Neural cell (in vitro differentiated cells): ENCODE measurements around the gene ERBB4.

Experiments used
- EZH2 ChIP-seq: fragments of 200-600, 300-800 bp; shearing (Covaris generic), sonication (generic); IDR thresholded peaks from 2 replicates; pipeline ENCODE4 v1.6.1; 2014; ENCODE audit warnings: antibody characterized with exemption, low read length, borderline replicate concordance, mild to moderate bottlenecking; ENCODE audit not compliant: insufficient read depth, poor library complexity, severe bottlenecking
- POLR2AphosphoS5 ChIP-seq: IDR thresholded peaks from 2 replicates; pipeline ENCODE4 v1.6.1; 2012
- RAD21 ChIP-seq: fragments of 450-650 bp; conservative IDR thresholded peaks from 2 replicates; pipeline ENCODE4 v1.6.1; 2014; ENCODE audit warnings: antibody characterized with exemption, mild to moderate bottlenecking, moderate library complexity
- SMC3 ChIP-seq: fragments of 450-650 bp; conservative IDR thresholded peaks from 2 replicates; pipeline ENCODE4 v1.6.1; 2014; ENCODE audit warnings: antibody characterized with exemption, mild to moderate bottlenecking, moderate library complexity; ENCODE audit not compliant: poor library complexity
- TF ChIP-seq, protein P1 (sequence below): fragments of 450-650 bp; IDR thresholded peaks from 2 replicates; pipeline ENCODE4 v1.5.1; 2014; ENCODE audit warnings: antibody characterized with exemption, mild to moderate bottlenecking, moderate library complexity; ENCODE audit not compliant: poor library complexity, severe bottlenecking
- TF ChIP-seq, protein P2 (sequence below): IDR thresholded peaks from 2 replicates; pipeline ENCODE4 v1.6.1; 2012; ENCODE audit warnings: borderline replicate concordance

DNA sequence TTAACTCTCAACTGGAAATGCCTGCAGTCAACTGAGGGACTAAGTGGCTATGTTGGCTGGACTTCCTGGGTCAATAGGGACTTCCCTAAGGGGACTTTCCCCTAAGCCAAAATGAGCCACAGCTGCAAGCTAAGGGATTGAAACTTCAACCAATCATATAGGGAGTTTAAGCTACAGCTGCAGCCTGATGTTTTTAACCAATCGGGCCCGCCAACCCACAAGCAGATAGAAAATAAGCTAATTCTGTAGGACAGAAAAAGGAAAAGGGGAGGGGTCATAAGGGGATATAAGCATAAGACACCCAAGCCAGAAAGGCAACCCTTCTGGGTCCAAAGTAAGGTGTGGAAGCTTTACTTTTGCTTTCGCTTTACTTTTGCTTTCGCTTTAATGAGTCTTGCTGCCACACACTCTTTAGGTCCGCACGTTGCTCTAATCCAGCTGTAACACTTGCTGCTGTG, 927.5 kb downstream of the ERBB4 start:
- TF ChIP-seq POLR2AphosphoS5, result no peak
- TF ChIP-seq, protein P1, sequence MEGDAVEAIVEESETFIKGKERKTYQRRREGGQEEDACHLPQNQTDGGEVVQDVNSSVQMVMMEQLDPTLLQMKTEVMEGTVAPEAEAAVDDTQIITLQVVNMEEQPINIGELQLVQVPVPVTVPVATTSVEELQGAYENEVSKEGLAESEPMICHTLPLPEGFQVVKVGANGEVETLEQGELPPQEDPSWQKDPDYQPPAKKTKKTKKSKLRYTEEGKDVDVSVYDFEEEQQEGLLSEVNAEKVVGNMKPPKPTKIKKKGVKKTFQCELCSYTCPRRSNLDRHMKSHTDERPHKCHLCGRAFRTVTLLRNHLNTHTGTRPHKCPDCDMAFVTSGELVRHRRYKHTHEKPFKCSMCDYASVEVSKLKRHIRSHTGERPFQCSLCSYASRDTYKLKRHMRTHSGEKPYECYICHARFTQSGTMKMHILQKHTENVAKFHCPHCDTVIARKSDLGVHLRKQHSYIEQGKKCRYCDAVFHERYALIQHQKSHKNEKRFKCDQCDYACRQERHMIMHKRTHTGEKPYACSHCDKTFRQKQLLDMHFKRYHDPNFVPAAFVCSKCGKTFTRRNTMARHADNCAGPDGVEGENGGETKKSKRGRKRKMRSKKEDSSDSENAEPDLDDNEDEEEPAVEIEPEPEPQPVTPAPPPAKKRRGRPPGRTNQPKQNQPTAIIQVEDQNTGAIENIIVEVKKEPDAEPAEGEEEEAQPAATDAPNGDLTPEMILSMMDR, result no peak
- no peak for TF ChIP-seq SMC3
- TF ChIP-seq, protein P2, sequence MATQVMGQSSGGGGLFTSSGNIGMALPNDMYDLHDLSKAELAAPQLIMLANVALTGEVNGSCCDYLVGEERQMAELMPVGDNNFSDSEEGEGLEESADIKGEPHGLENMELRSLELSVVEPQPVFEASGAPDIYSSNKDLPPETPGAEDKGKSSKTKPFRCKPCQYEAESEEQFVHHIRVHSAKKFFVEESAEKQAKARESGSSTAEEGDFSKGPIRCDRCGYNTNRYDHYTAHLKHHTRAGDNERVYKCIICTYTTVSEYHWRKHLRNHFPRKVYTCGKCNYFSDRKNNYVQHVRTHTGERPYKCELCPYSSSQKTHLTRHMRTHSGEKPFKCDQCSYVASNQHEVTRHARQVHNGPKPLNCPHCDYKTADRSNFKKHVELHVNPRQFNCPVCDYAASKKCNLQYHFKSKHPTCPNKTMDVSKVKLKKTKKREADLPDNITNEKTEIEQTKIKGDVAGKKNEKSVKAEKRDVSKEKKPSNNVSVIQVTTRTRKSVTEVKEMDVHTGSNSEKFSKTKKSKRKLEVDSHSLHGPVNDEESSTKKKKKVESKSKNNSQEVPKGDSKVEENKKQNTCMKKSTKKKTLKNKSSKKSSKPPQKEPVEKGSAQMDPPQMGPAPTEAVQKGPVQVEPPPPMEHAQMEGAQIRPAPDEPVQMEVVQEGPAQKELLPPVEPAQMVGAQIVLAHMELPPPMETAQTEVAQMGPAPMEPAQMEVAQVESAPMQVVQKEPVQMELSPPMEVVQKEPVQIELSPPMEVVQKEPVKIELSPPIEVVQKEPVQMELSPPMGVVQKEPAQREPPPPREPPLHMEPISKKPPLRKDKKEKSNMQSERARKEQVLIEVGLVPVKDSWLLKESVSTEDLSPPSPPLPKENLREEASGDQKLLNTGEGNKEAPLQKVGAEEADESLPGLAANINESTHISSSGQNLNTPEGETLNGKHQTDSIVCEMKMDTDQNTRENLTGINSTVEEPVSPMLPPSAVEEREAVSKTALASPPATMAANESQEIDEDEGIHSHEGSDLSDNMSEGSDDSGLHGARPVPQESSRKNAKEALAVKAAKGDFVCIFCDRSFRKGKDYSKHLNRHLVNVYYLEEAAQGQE, result no peak
- no peak for TF ChIP-seq RAD21
- no peak for TF ChIP-seq EZH2
